ENCODE data around the gene PXN. TPM values are rescaled to one million over a fixed set of nuclear protein-coding genes. Genes with fewer than 3 reads are reported as not detected.

Gene PXN
- total and polyA plus RNA-seq, 10 of the 15 experiments (the other 5 are each of a cell fraction or from before 2014, with no cell fraction given) = 1.0 to 32.0 (median 11.5) TPM

GRCh38 chr12:120242971-120243699 lies 22.4 kb downstream of the PXN start:
- intact Hi-C loops (cut with micrococcal nuclease; ENCODE audit: unreplicated experiment) = no loop called here
- no peaks in the 10 kb centered on the region for H3K36me3 ChIP-seq (ENCODE audit: control insufficient read depth in 2 of 2, insufficient read depth in 2 of 2, low read length in 1 of 2)
- no peak overlapping the region for H3K4me3 ChIP-seq
- H3K9me3 ChIP-seq (replicated peaks; ENCODE audit: control insufficient read depth, insufficient read depth, low read length) = no peaks in the 10 kb centered on the region
- H3K27me3 ChIP-seq (replicated peaks in 1 of 2; ENCODE audit: control insufficient read depth in 2 of 2, insufficient read depth in 2 of 2, low read length in 1 of 2) = no peaks in the 10 kb centered on the region; a peak in 1 of 4 replicates
- no peak overlapping the region for H3K4me2 ChIP-seq (ENCODE audit: control insufficient read depth, insufficient read depth)
- POLR2A ChIA-PET = interaction anchor here (0.7 to 1.2 kb wide), 2 partner anchors 11 to 15 kb away, joined by 3 read pairs; no protein-coding TSS in a partner anchor
- DNase-seq (ENCODE audit: low read depth, low spot score) (no peak), FAIRE-seq (no peak), ATAC-seq (no peak)
- no peaks in the 10 kb centered on the region for H4K20me1 ChIP-seq (ENCODE audit: control insufficient read depth, insufficient read depth)
- RAD21 ChIA-PET (ENCODE audit: unreplicated experiment) = interaction anchor here (1.0 to 1.2 kb wide), 2 partner anchors 15 to 16 kb away, joined by 3 to 5 read pairs; no protein-coding TSS in a partner anchor
- no peak overlapping the region for H2AFZ ChIP-seq (ENCODE audit: control insufficient read depth, low read depth, low read length)
- in situ Hi-C loops (cut with MboI) = no loop called here
- no TSS peak for BruUV-seq (replicated peaks)
- H3K79me2 ChIP-seq (ENCODE audit: control insufficient read depth, insufficient read depth, low read length) = no peaks in the 10 kb centered on the region
- H3K27ac ChIP-seq (ENCODE audit: control insufficient read depth, insufficient read depth) = no peak overlapping the region
- CTCF ChIA-PET = interaction anchor here (0.9 to 3.0 kb wide), 3 partner anchors 11 to 22 kb away, joined by 4 to 20 read pairs (median 4); partner anchors contain the start of gene PXN
- SMC1A ChIA-PET (ENCODE audit: uncharacterized antibody, unreplicated experiment) = interaction anchor here (1.2 to 1.6 kb wide), 2 partner anchors 11 to 16 kb away, joined by 3 to 6 read pairs; no protein-coding TSS in a partner anchor
- no peaks in the 10 kb centered on the region for H3K4me1 ChIP-seq (ENCODE audit: control insufficient read depth, insufficient read depth, low read length)
- no peak overlapping the region for H3K9ac ChIP-seq (ENCODE audit: control insufficient read depth, insufficient read depth, low read length)
- 44% methylated on average over 8 of the region's 8 CpGs for WGBS (ENCODE audit: insufficient coverage, insufficient replicate concordance, low lambda C conversion rate, missing lambda C conversion rate)
- no peak for TF ChIP-seq RELA (IDR thresholded peaks at IDR 0.05; ENCODE audit: borderline replicate concordance, partially characterized antibody)
- TF ChIP-seq SMARCA5 (IDR thresholded peaks at IDR 0.05) = no peak
- TF ChIP-seq HSF1 (IDR thresholded peaks at IDR 0.05; ENCODE audit: low read depth, low read length) = no peak
- no peak for TF ChIP-seq SMAD1 (IDR thresholded peaks at IDR 0.05; ENCODE audit: low read depth, partially characterized antibody)
- no peak for TF ChIP-seq POLR2AphosphoS2 (IDR thresholded peaks at IDR 0.05; ENCODE audit: low read depth, low read length)
- TF ChIP-seq E2F8 (IDR thresholded peaks at IDR 0.05; ENCODE audit: low read depth, partially characterized antibody) = no peak
- no peak for TF ChIP-seq BACH1 (IDR thresholded peaks at IDR 0.05; ENCODE audit: borderline replicate concordance)
- no peak for TF ChIP-seq EZH2 (IDR thresholded peaks at IDR 0.05; ENCODE audit: borderline replicate concordance, control insufficient read depth, low read depth, low read length)
- no peak for TF ChIP-seq POU2F2 (IDR thresholded peaks at IDR 0.05; ENCODE audit: borderline replicate concordance, low read depth, low read length)
- no peak for TF ChIP-seq FOS (IDR thresholded peaks at IDR 0.05; ENCODE audit: borderline replicate concordance, extremely low read depth, insufficient read length)
- no peak for TF ChIP-seq ZNF24 (IDR thresholded peaks at IDR 0.05)
- no peak for TF ChIP-seq MEF2A (IDR thresholded peaks at IDR 0.05; ENCODE audit: insufficient read depth, low read depth, low read length)
- TF ChIP-seq JUND (IDR thresholded peaks at IDR 0.05; ENCODE audit: low read depth, low read length) = no peak
- no peak for TF ChIP-seq RAD51 (IDR thresholded peaks at IDR 0.05)
- no peak for TF ChIP-seq E4F1 (IDR thresholded peaks at IDR 0.05; ENCODE audit: borderline replicate concordance, partially characterized antibody)
- TF ChIP-seq WRNIP1 (IDR thresholded peaks at IDR 0.05; ENCODE audit: borderline replicate concordance, low read depth, low read length) = no peak
- no peak for TF ChIP-seq NR2C1 (IDR thresholded peaks at IDR 0.05)
